Measurements from ENCODE around the gene CSNK1D.

DNA sequence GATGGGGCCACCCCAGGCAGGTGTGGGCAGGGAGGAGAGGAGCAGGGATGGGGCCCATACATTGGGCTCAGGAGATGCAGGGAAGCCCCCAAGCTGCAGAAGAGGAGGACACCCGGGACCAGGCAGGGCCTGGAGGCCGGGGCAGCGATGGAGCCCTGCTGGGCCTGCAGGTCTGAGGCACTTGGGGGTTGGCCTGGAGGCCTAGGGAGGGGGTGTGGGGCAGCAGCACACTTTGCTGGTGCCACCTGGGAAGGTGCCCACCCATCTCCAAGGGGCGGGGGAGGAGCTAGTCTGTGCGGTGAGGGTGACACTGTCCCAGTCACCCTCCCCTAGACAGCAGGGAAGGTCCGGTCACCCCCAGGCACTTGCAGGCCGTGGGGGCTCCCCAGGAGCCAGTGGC, 54.4 kb downstream of the CSNK1D start:
- TF ChIP-seq POLR2A (IDR thresholded peaks at IDR 0.05; ENCODE audit: low read depth, low read length) (no peak), PAX5 (IDR thresholded peaks at IDR 0.05; ENCODE audit: insufficient read depth, low read length, severe bottlenecking) (no peak), POLR2AphosphoS5 (IDR thresholded peaks at IDR 0.05; ENCODE audit: low read depth, low read length) (no peak), TAF1 (IDR thresholded peaks at IDR 0.05; ENCODE audit: low read depth, low read length) (no peak)

Measured in GM12891 (cell line).